AG04450 (cell line): ENCODE measurements around the gene MON2. TPM values are rescaled to one million over a fixed set of nuclear protein-coding genes. Genes with fewer than 3 reads are reported as not detected.
"Not testable (repeated sequence)": the region's sequence is repeated elsewhere in the genome, so short reads cannot be mapped to it uniquely, and the experiment has no call there.

Experiments used
- CTCF ChIA-PET: fragments of 300-600, 350-600 bp; formaldehyde crosslinking; extraction: SDS; loops from one replicate; lab custom pipeline; 2022; ENCODE audit warnings: antibody characterized with exemption, inconsistent platforms; lab: Charles Lee
- POLR2A ChIA-PET: fragments of 350-600 bp; formaldehyde crosslinking; extraction: SDS; loops from one replicate; lab custom pipeline; 2021; ENCODE audit warnings: antibody characterized with exemption, inconsistent platforms; lab: Yijun Ruan, JAX
- DNase-seq: peaks from one replicate; pipeline ENCODE4 v3.0.0-alpha.2; 2011; ENCODE audit warnings: low read depth, low spot score
- H3K27ac ChIP-seq: one replicate; pipeline ENCODE4 v1.5.1; 2012; ENCODE audit warnings: low read depth, low read length, control low read depth
- H3K27me3 ChIP-seq: one replicate; pipeline ENCODE4 v1.6.0; 2012; ENCODE audit warnings: low read length; ENCODE audit not compliant: control insufficient read depth, insufficient read depth
- H3K4me3 ChIP-seq: 2 replicates; pipeline ENCODE4 v1.5.1; 2011; ENCODE audit warnings: mild to moderate bottlenecking, low read depth, low read length, control low read depth
- H3K9me3 ChIP-seq: 2 replicates; pipeline ENCODE4 v1.5.1; 2012; ENCODE audit warnings: low read length; ENCODE audit not compliant: control insufficient read depth, insufficient read depth
- CTCF ChIP-seq: IDR thresholded peaks from 2 replicates; pipeline ENCODE4 v1.5.1; 2011; ENCODE audit warnings: low read depth, low read length, control low read depth, inconsistent platforms
- polyA plus RNA-seq: library from polyadenylated mRNA; depleted of rRNA; stranded (reverse); fragments of >200 nt; gene quantifications from 2 replicates; pipeline ENCODE4 v1.2.3, GENCODE V29; 2011

The MON2 gene
- polyA plus RNA-seq, 1 experiment, result 24.2 TPM

GRCh38 chr12:62540354-62540753, 73.7 kb downstream of the MON2 start:
- H3K4me3 ChIP-seq, result no peak overlapping the region
- H3K9me3 ChIP-seq, result no peaks in the 10 kb centered on the region
- POLR2A ChIA-PET, result no interaction called here
- no peaks in the 10 kb centered on the region for H3K27me3 ChIP-seq
- DNase-seq, result no peak
- TF ChIP-seq CTCF, result no peak
- no peak overlapping the region for H3K27ac ChIP-seq
- CTCF ChIA-PET, result no interaction called here

DNA sequence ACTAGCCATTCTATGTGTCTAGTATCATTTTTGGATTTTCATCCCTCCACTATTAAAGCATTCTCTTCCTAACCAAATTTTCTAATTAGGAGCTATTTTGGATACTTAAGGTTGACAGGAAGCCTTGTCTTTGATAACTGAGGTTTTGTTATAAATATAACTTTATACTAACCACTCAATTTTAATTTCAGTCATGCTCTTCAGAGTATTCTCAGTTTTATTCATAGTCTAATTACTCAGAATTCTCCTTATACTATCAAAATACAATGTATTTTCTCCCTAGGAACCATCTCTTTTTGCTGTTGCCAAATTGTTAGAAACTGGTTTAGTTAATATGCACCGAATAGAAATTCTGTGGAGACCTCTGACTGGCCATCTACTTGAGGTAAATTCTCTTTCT, 76.2 kb downstream of the MON2 start:
- CTCF ChIA-PET, result interaction anchor here (0.7 to 1.4 kb wide), 3 partner anchors 38 to 251 kb away, joined by 3 to 4 read pairs (median 3); no protein-coding TSS in a partner anchor
- H3K27me3 ChIP-seq, result no peaks in the 10 kb centered on the region
- no peak overlapping the region for H3K27ac ChIP-seq
- POLR2A ChIA-PET, result no interaction called here
- DNase-seq, result no peak
- no peak overlapping the region for H3K4me3 ChIP-seq
- H3K9me3 ChIP-seq, result no peaks in the 10 kb centered on the region
- no peak for TF ChIP-seq CTCF

GRCh38 chr12:62543324-62543723, 76.7 kb downstream of the MON2 start:
- ChIA-PET CTCF (interaction anchor here (0.7 to 1.4 kb wide), 2 partner anchors 38 to 250 kb away, joined by 3 to 4 read pairs; no protein-coding TSS in a partner anchor), POLR2A (no interaction called here)
- no peak for TF ChIP-seq CTCF
- Histone ChIP-seq H3K27me3 (no peaks in the 10 kb centered on the region), H3K9me3 (no peaks in the 10 kb centered on the region), H3K27ac (no peak overlapping the region), H3K4me3 (no peak overlapping the region)
- DNase-seq, result no peak

- no peak for TF ChIP-seq CTCF
- H3K27me3 ChIP-seq, result no peaks in the 10 kb centered on the region
- H3K27ac ChIP-seq, result no peak overlapping the region
- H3K4me3 ChIP-seq, result no peak overlapping the region
- POLR2A ChIA-PET, result no interaction called here
- CTCF ChIA-PET, result interaction anchor here (1.1 to 1.9 kb wide), 3 partner anchors 36 to 106 kb away, joined by 4 to 13 read pairs (median 5); no protein-coding TSS in a partner anchor
- H3K9me3 ChIP-seq, result no peaks in the 10 kb centered on the region
- DNase-seq, result no peak
Observed at GRCh38 chr12:62543741-62544140, 77.1 kb downstream of the MON2 start.

GRCh38 chr12:62552906-62553556, 86.4 kb downstream of the MON2 start:
- ChIA-PET POLR2A (no interaction called here), CTCF (interaction anchor here (1.0 to 1.4 kb wide), 3 partner anchors 29 to 116 kb away, joined by 3 read pairs; no protein-coding TSS in a partner anchor)
- DNase-seq, result no peak
- Histone ChIP-seq H3K9me3 (no peaks in the 10 kb centered on the region), H3K27me3 (no peaks in the 10 kb centered on the region), H3K27ac (no peak overlapping the region), H3K4me3 (no peak overlapping the region)
- TF ChIP-seq CTCF, result no peak

DNA sequence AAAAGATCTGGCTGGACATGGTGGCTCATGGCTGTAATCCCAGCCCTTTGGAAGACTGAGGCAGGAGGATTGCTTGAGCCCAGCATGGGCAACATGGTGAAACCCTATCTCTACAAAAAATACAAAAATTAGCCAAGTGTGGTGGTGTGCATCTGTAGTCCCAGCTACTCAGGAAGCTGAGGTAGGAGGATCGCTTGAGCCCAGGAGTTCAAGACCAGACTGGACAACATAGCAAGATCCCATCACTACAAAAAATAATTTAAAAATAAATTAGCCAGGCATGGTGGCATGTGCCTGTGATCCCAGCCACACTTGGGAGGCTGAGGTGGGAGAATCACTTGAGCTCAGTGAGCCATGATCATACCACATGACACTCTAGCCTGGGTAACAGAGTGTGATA, 92.7 kb downstream of the MON2 start:
- H3K27me3 ChIP-seq, CTCF ChIA-PET, H3K27ac ChIP-seq, H3K4me3 ChIP-seq, POLR2A ChIA-PET, DNase-seq, H3K9me3 ChIP-seq: not testable (repeated sequence)
